Panc1 (cell line): ENCODE measurements around the gene EXOC3L4.

Experiments used
- POLR2AphosphoS5 ChIP-seq: IDR thresholded peaks from 2 replicates; pipeline ENCODE4 v1.6.1; 2012; ENCODE audit warnings: mild to moderate bottlenecking, low read depth, low read length, moderate library complexity
- REST ChIP-seq, 2 experiments: IDR thresholded peaks; 2 replicates each; pipeline ENCODE4 v1.6.1; 2011 to 2012; ENCODE audit warnings: low read depth in 2 of 2, control low read depth in 1 of 2, low read length in 1 of 2, mild to moderate bottlenecking in 1 of 2, moderate library complexity in 1 of 2; ENCODE audit not compliant: insufficient read depth in 1 of 2
- SIN3A ChIP-seq: IDR thresholded peaks from 2 replicates; pipeline ENCODE4 v1.6.1; 2012; ENCODE audit warnings: low read depth, mild to moderate bottlenecking, low read length, moderate library complexity, borderline replicate concordance; ENCODE audit not compliant: insufficient read depth
- TCF7L2 ChIP-seq: IDR thresholded peaks from 2 replicates; pipeline ENCODE4 v1.6.1; 2011; ENCODE audit warnings: mild to moderate bottlenecking, low read depth, low read length, inconsistent platforms
- TF ChIP-seq, protein P1 (sequence below): fragments of 450-650 bp; IDR thresholded peaks from 2 replicates; pipeline ENCODE4 v1.5.1; 2017; ENCODE audit warnings: mild to moderate bottlenecking

- TF ChIP-seq REST (IDR thresholded peaks at IDR 0.05; ENCODE audit: insufficient read depth in 1 of 2, low read depth in 2 of 2, low read length in 1 of 2) = no peak
- no peak for TF ChIP-seq POLR2AphosphoS5
- TF ChIP-seq, protein P1, sequence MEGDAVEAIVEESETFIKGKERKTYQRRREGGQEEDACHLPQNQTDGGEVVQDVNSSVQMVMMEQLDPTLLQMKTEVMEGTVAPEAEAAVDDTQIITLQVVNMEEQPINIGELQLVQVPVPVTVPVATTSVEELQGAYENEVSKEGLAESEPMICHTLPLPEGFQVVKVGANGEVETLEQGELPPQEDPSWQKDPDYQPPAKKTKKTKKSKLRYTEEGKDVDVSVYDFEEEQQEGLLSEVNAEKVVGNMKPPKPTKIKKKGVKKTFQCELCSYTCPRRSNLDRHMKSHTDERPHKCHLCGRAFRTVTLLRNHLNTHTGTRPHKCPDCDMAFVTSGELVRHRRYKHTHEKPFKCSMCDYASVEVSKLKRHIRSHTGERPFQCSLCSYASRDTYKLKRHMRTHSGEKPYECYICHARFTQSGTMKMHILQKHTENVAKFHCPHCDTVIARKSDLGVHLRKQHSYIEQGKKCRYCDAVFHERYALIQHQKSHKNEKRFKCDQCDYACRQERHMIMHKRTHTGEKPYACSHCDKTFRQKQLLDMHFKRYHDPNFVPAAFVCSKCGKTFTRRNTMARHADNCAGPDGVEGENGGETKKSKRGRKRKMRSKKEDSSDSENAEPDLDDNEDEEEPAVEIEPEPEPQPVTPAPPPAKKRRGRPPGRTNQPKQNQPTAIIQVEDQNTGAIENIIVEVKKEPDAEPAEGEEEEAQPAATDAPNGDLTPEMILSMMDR = no peak
- TF ChIP-seq SIN3A = peak; percentile 72; the same call in 1 of the 2 replicates
- TF ChIP-seq TCF7L2 = no peak
Observed at GRCh38 chr14:103103461-103104388, 9.2 kb downstream of the EXOC3L4 start.
